Measurements from ENCODE around the gene JUND.

Gene JUND

GRCh38 chr19:18266771-18267686 lies 14.4 kb downstream of the JUND start:
- no peak for DNase-seq

GRCh38 chr19:18265582-18265981 lies 15.8 kb downstream of the JUND start:
- DNase-seq: no peak

GRCh38 chr19:18264971-18265540 lies 16.4 kb downstream of the JUND start:
- no peak for DNase-seq

- DNase-seq: no peak
Observed at GRCh38 chr19:18264137-18264854, 17.1 kb downstream of the JUND start.

- DNase-seq: no peak
Observed at GRCh38 chr19:18263324-18264136, 17.9 kb downstream of the JUND start.

GRCh38 chr19:18262917-18263316 lies 18.5 kb downstream of the JUND start:
- DNase-seq: no peak

GRCh38 chr19:18262144-18262543 lies 19.3 kb downstream of the JUND start:
- no peak for DNase-seq

- no peak for DNase-seq
Observed at GRCh38 chr19:18261474-18261873, 19.9 kb downstream of the JUND start.

GRCh38 chr19:18259893-18260292 lies 21.5 kb downstream of the JUND start:
- DNase-seq: no peak

GRCh38 chr19:18257503-18258470 lies 23.6 kb downstream of the JUND start:
- DNase-seq: no peak

- peak; percentile 63 for DNase-seq
Observed at GRCh38 chr19:18254546-18255503, 26.6 kb downstream of the JUND start.

GRCh38 chr19:18253716-18254115 lies 27.7 kb downstream of the JUND start:
- no peak for DNase-seq

GRCh38 chr19:18253130-18253529 lies 28.3 kb downstream of the JUND start:
- no peak for DNase-seq

GRCh38 chr19:18252370-18252717 lies 29.1 kb downstream of the JUND start:
- DNase-seq: no peak

- peak; percentile 82 for DNase-seq
Observed at GRCh38 chr19:18251587-18252369, 29.6 kb downstream of the JUND start.

GRCh38 chr19:18249834-18250233 lies 31.6 kb downstream of the JUND start:
- no peak for DNase-seq

- DNase-seq: no peak
Observed at GRCh38 chr19:18245297-18245696, 36.1 kb downstream of the JUND start.

- no peak for DNase-seq
Observed at GRCh38 chr19:18239303-18239702, 42.1 kb downstream of the JUND start.

- DNase-seq: no peak
Observed at GRCh38 chr19:18234194-18234593, 47.2 kb downstream of the JUND start.
